GM12873 (cell line): ENCODE results near the gene ZNF487.

Experiments used
- CTCF ChIP-seq: IDR thresholded peaks from 2 replicates; pipeline ENCODE4 v1.5.1; 2012; ENCODE audit warnings: low read depth, mild to moderate bottlenecking, moderate library complexity, low read length, control low read depth; ENCODE audit not compliant: insufficient read depth; ENCODE audit errors: missing control alignments

The ZNF487 gene

GRCh38 chr10:43482319-43483078 lies 45.6 kb downstream of the ZNF487 start:
- TF ChIP-seq CTCF, result no peak

GRCh38 chr10:43491855-43492254 lies 54.9 kb downstream of the ZNF487 start:
- no peak for TF ChIP-seq CTCF

GRCh38 chr10:43502931-43503330 lies 66.0 kb downstream of the ZNF487 start:
- TF ChIP-seq CTCF, result no peak

- TF ChIP-seq CTCF, result no peak
Observed at GRCh38 chr10:43524434-43525247, 87.7 kb downstream of the ZNF487 start.
